Vagina (tissue), 2 donors: Measurements from ENCODE around the gene METTL16.

Experiments
- CTCF ChIP-seq, 3 experiments: fragments of 450-650 bp in 2 of 3; fragments of 200-600 bp in 1 of 3; sonication (generic) in 1 of 3; IDR thresholded peaks; one replicate each; pipeline ENCODE4 v1.5.1; 2017 to 2019; ENCODE audit warnings: antibody characterized with exemption in 3 of 3, mild to moderate bottlenecking in 2 of 3, moderate library complexity in 2 of 3
- POLR2A ChIP-seq, 2 donors: fragments of 450-650 bp; IDR thresholded peaks; one replicate each; pipeline ENCODE4 v1.6.1; 2017; ENCODE audit warnings: antibody characterized with exemption in 2 of 2, mild to moderate bottlenecking in 2 of 2, moderate library complexity in 2 of 2
- POLR2AphosphoS5 ChIP-seq, 2 donors: sonication (generic); formaldehyde crosslinking; IDR thresholded peaks; one replicate each; pipeline ENCODE4 v1.9.0; 2017; ENCODE audit warnings: antibody characterized with exemption in 2 of 2, mild to moderate bottlenecking in 2 of 2, low read depth in 1 of 2; ENCODE audit not compliant: insufficient read depth in 1 of 2

GRCh38 chr17:2398655-2399571 is 112.8 kb downstream of the METTL16 start:
- TF ChIP-seq CTCF (IDR thresholded peaks at IDR 0.05) (no peak), POLR2A (IDR thresholded peaks at IDR 0.05) (peak in 1 of 2 donors; percentile 16), POLR2AphosphoS5 (IDR thresholded peaks at IDR 0.05; ENCODE audit: insufficient read depth in 1 of 2, low read depth in 1 of 2) (no peak)
